Measurements from ENCODE around the gene BUB1.
"Not testable (repeated sequence)": the region's sequence is repeated elsewhere in the genome, so short reads cannot be mapped to it uniquely, and the experiment has no call there.

Gene BUB1

GRCh38 chr2:110589677-110590330 lies 88.1 kb downstream of the BUB1 start:
- DNase-seq: not testable (repeated sequence)

GRCh38 chr2:110588520-110588919 lies 89.3 kb downstream of the BUB1 start:
- not testable (repeated sequence) for DNase-seq

All from NCI-H82 (cell line).